Uterus (tissue), 2 donors: ENCODE data around the gene EEF2K.

Experiments used
- POLR2A ChIP-seq, 2 donors: fragments of 450-650 bp; IDR thresholded peaks; one replicate each; pipeline ENCODE4 v1.6.1; 2016; ENCODE audit warnings: antibody characterized with exemption in 2 of 2, mild to moderate bottlenecking in 1 of 2, moderate library complexity in 1 of 2
- TF ChIP-seq, protein P1 (sequence below), 4 experiments: fragments of 200-600 bp in 2 of 4; fragments of 450-650 bp in 2 of 4; sonication (generic) in 2 of 4; IDR thresholded peaks; one replicate each; pipeline ENCODE4 v1.5.1; 2016 to 2019; ENCODE audit warnings: antibody characterized with exemption in 4 of 4, mild to moderate bottlenecking in 2 of 4, moderate library complexity in 1 of 4

- TF ChIP-seq, protein P1, sequence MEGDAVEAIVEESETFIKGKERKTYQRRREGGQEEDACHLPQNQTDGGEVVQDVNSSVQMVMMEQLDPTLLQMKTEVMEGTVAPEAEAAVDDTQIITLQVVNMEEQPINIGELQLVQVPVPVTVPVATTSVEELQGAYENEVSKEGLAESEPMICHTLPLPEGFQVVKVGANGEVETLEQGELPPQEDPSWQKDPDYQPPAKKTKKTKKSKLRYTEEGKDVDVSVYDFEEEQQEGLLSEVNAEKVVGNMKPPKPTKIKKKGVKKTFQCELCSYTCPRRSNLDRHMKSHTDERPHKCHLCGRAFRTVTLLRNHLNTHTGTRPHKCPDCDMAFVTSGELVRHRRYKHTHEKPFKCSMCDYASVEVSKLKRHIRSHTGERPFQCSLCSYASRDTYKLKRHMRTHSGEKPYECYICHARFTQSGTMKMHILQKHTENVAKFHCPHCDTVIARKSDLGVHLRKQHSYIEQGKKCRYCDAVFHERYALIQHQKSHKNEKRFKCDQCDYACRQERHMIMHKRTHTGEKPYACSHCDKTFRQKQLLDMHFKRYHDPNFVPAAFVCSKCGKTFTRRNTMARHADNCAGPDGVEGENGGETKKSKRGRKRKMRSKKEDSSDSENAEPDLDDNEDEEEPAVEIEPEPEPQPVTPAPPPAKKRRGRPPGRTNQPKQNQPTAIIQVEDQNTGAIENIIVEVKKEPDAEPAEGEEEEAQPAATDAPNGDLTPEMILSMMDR (IDR thresholded peaks at IDR 0.05) = no peak
- no peak for TF ChIP-seq POLR2A (IDR thresholded peaks at IDR 0.05)
Measured at GRCh38 chr16:22220069-22220440, 14.0 kb downstream of the EEF2K start.
